GM12892 (cell line): Measurements from ENCODE around the gene SNCG.
"Not testable (repeated sequence)": the region's sequence is repeated elsewhere in the genome, so short reads cannot be mapped to it uniquely, and the experiment has no call there.

Experiments
- DNase-seq: peaks from one replicate; pipeline ENCODE4 v3.0.0; 2011; ENCODE audit not compliant: insufficient read length
- FAIRE-seq: peaks from 2 replicates; lab custom pipeline; 2011; peaks lifted over from hg19 to GRCh38; lab: Jason Lieb, UNC
- POLR2A ChIP-seq: IDR thresholded peaks from 2 replicates; pipeline ENCODE4 v1.6.1; 2011; ENCODE audit warnings: low read depth, low read length, control low read depth
- POLR2AphosphoS5 ChIP-seq: IDR thresholded peaks from 2 replicates; pipeline ENCODE4 v1.6.1; 2011; ENCODE audit warnings: low read depth, low read length, control low read depth
- TAF1 ChIP-seq: IDR thresholded peaks from 2 replicates; pipeline ENCODE4 v1.6.1; 2011; ENCODE audit warnings: low read depth, mild to moderate bottlenecking, control low read depth, low read length, borderline replicate concordance

SNCG gene

DNA sequence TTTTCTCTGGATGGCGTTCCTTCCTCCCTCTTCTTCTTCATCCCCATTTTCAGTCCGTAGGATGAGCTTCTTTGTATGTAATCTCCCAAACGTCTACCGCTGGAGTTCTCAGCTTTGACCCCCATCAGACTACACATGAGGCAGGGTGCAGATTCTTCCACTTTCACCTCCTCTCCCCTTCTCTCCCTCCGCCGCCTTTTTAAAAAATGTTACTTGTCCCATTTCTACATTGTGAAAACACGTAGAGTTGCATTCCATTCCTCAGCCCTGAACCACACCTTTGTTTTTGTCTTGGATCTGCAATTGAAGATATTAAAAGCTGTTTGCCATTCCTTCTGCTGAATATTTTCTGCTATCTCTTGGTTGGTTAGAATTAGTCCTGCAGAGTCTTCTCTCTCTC lies 16.1 kb downstream of the SNCG start:
- no peak for DNase-seq
- TF ChIP-seq POLR2A (no peak), TAF1 (no peak), POLR2AphosphoS5 (no peak)
- no peak for FAIRE-seq

DNA sequence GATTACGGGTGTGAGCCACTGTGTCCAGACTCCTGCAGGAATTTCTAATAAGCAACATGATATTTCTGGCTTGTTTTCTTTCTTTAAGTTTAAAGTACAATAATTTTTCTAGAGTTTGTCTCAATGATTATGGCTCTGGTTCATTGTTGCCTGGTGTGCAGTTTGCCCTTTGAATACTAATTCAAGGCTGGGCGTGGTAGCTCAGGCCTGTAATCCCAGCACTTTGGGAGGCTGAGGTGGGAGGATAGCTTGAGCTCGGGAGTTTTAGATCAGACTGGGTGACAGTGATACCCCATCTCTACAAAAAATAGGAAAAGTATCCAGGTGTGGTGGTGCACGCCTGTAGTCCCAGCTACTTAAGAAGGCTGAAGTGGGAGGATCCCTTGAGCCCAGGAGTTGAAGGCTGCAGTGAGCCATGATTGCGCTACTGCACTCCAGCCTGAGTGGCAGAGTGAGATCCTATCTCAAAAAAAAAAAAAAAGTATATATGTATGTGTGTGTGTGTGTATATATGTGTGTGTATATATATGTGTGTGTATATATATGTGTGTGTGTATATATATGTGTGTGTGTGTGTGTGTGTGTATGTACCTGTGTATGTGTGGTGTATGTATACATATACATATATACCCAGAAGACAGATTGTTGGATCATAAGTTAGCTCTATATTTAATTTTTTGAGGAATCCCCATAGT lies 18.1 kb downstream of the SNCG start:
- TF ChIP-seq TAF1: no peak
- no peak for DNase-seq
- no peak for FAIRE-seq

DNA sequence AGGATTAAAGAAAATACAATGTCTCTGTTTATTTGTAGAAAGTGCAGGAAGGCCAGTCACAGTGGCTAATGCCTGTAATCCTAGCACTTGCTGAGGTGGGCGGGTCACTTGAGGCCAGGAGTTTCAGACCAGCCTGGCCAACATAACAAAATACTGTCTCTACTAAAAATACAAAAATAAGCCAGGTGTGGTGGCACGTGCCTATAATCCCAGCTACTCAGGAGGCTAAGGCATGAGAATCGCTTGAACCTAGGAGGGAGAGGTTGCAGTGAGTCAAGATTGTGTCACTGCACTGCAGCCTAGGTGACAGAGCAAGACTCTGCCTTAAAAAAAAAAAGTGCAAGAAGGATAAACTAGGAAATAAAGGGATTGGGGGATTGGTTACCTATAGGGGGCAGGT lies 20.1 kb downstream of the SNCG start:
- DNase-seq, FAIRE-seq: not testable (repeated sequence)

DNA sequence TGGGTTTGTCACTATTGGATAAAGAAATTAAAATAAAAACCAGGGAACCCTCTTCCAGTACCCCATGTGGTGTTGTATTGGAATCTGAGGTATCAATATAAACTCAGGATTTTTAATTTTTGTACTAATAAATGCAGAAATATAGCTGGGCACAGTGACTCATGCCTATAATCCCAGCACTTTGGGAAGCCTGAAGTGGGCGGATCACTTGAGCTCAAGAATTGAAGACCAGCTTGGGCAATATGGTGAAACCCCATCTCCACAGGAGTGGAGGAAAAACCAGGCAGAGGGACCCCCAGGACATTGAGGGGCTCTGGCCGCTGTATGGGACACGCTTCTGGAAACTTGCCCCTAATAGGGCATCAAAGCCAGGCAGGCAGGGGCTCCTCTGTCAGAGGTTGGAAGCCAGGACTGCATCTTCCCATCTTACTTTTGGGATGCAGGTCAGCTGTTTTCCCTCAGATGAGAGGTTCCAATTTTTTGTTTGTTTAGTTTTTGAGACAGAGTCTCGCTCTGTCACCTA lies 21.0 kb downstream of the SNCG start:
- FAIRE-seq (no peak), DNase-seq (no peak)
- TF ChIP-seq POLR2A (no peak), POLR2AphosphoS5 (no peak), TAF1 (no peak)

DNA sequence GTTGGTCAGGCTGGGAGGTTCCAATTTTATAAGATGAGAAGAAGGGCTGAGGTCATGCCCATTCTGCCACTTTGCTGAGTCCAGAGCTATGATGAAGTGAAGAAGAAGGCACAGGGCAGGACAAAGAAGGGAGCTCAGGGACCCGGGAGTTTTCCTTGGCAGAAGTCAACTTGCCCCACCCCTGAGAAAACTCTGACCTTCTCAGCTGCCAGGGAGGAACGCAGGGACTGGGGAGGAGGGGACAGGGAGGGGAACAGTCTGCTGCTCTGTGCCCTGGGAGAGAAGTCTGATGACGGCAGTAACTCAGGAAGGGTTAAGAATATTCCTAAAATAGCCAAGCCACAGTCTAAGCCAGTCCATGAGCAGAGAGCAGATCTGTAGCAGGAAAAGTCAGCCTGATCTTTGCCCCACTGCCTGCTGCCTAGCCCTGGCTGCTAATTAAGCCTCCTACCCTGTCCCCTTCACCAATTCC lies 21.6 kb downstream of the SNCG start:
- no peak for DNase-seq
- no peak for TF ChIP-seq POLR2AphosphoS5
- TF ChIP-seq POLR2A: no peak
- TF ChIP-seq TAF1: no peak
- FAIRE-seq: no peak

DNA sequence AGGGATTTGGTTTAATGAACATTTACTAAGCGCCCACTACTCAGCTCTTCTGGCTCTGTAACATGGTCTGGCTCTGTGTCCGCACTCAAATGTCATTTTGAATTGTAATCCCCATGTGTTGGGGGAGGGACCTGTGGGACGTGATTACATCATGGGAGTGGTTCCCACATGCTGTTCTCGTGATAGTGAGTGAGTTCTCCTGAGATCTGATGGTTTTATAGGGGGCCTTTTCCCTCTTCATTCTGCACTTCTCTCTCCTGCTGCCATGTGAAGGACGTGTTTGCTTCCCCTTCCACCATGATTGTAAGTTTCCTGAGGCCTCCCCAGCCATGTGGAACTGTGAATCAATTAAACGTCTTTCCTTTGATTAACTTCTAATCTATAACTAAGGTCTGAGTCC lies 22.6 kb downstream of the SNCG start:
- not testable (repeated sequence) for FAIRE-seq, DNase-seq

DNA sequence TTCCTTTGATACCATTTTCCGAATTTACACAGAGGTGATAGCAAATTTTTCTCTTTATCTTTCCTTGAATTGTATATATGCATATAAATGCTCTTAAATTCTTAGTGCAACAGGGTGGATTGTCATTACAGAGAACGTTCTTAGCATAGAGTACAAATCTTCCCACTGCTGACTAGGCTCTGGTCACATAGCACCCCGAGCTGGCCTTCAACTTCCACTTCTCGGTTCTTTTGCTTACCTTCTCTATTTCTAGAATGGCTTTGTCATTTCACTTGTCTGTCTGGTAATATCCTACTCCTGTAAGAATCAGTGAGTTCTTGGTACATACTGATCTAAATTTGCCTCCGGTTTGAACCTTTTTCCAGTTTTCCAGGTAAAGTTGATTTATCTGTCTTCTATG lies 23.3 kb downstream of the SNCG start:
- no peak for TF ChIP-seq POLR2AphosphoS5
- DNase-seq (no peak), FAIRE-seq (no peak)

DNA sequence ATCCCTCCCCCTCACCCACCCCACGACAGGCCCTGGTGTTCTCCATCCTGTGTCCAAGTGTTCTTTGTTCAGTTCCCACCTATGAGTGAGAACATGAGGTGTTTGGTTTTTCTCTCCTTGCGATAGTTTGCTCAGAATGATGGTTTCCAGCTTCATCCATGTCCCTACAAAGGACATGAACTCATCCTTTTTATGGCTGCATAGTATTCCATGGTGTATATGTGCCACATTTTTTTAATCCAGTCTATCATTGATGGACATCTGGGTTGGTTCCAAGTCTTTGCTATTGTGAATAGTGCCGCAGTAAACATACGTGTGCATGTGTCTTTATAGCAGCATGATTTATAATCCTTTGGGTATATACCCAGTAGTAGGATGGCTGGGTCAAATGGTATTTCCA lies 26.1 kb downstream of the SNCG start:
- not testable (repeated sequence) for DNase-seq, FAIRE-seq

DNA sequence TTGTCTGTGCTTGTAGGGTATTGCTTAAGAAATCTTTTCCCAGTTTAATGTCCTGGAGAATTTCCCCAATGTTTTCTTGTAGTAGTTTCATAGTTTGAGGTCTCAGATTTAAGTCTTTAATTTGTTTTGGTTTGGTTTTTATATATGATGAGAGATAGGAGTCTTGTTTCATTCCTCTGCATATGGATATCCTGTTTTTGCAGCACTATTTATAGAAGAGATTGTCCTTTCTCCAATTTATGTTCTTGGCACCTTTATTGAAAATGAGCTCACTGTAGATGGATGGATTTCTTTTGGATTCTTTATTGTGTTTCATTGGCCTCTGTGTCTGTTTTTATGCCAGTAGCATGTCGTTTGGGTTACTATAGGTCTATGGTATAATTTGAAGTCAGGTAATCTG lies 30.1 kb downstream of the SNCG start:
- FAIRE-seq: no peak
- no peak for TF ChIP-seq POLR2A
- no peak for TF ChIP-seq POLR2AphosphoS5
- TF ChIP-seq TAF1: no peak
- DNase-seq: no peak

DNA sequence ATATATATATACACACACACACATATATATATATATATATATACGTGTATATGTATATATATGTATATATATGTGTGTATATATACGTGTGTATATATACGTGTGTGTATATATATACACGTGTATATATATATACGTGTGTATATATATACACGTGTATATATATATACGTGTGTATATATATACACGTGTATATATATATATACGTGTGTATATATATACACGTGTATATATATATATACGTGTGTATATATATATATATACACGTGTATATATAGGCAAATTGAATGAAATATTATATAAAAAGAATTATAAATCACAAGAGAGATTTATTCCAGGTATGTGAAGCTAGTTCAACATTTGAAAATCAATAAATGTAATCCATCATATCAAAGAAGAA lies 33.0 kb downstream of the SNCG start:
- not testable (repeated sequence) for FAIRE-seq

DNA sequence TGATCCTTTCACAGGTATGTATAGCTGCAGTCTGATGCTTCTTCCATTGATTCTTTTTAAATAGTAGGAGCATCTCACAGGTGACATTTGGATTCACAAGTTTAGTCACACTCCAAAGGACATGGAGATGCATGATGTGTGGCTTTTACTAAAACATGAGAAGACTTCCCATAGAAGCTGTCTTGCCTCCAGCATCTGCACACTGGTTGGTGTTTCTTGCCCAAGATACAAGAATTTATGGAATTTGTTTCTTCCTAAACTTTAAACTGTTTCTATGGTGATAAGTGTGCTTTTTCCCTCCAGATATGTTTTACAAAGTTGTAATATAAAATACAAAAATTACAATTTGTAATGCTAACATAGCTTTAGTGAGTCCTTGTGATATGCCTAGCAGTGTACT lies 34.1 kb downstream of the SNCG start:
- no peak for TF ChIP-seq TAF1
- no peak for TF ChIP-seq POLR2AphosphoS5
- no peak for TF ChIP-seq POLR2A
- DNase-seq (no peak), FAIRE-seq (no peak)

More for the DNA sequence above, 33.0 kb downstream of the SNCG start:
- DNase-seq: not testable (repeated sequence)

DNA sequence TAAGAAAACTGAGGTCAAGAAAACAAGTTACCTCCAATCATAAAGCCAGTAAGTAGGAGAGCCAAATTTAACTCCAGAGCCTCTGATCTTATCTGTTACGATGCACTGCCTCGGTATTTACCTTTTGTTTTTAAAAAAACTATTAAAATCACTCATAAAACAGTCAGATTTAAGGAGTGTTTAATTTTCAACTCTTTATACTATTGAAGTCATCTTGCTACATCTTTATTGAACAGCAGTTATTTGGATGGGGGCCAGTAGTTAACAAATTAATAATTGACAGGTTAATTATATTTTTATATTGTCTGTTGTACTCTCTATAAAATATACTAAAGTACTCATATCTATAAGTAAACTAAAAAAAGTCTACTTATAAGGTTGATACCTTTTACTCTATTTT lies 34.5 kb downstream of the SNCG start:
- DNase-seq (no peak), FAIRE-seq (no peak)
- TF ChIP-seq POLR2AphosphoS5: no peak
- no peak for TF ChIP-seq POLR2A
- no peak for TF ChIP-seq TAF1

DNA sequence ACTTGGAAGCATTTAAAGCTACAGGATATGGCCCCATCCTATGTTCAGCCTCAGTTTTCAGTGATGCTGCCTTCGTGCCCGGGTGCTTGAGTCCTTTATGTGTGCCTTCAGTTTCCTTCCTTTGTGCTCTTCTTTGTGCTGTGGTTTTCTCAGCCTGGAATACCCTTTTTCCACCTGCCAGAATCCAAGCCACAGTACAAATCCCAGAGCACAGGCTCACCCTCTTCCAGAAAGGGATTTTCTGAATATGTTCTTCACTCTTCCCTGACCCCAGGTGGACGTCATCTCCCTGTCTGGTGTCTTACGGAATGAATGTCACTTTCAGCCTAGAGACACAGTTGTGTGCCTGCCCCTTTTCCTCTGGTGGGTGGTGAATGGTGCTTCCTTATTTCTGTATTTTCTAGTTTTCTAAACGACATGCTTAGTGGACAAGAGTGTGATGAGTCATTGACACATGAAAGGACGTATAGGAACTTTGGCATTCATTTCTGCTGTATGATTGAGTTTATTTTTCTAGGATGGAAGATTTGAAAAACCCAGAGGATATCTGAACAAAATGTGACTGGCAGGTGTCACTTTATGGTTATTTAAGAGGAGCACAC lies 41.5 kb downstream of the SNCG start:
- FAIRE-seq, DNase-seq: not testable (repeated sequence)
